ENCODE data around the gene SALL4.
"Not testable (repeated sequence)": the region's sequence is repeated elsewhere in the genome, so short reads cannot be mapped to it uniquely, and the experiment has no call there.

SALL4 gene

DNA sequence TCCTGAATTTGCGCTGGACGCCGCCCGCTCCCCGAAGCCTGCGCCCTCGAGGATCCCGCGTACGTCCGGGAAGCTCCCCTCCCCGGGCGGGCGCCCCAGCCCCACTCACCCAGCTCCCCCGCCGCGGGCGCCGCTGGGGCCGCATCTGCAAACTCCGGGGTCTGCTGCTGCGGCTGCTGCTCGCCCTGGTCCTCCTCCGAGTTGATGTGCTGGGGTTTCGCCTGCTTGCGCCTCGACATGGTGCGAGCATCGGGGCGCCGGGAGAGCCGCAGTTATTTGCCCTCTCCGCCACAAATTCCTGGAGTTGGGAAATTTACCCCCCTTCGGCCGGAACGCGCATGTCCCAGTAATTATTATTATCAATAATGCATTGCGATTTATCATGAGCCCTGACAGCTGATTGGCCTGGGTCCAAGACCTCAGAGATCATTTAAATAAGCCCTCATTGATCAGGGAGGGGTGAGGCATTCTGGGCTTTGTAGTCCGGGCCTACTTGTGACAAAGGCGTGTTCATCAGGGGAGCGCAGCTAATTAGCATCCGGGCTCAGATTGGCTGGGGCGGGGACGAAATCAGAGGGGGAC lies at the start of gene SALL4:
Gene SALL4 (minus strand): TSS at position 352 of the 582 bp plus-strand sequence. CDS start 113 bp downstream, at position 239.
- no peak for DNase-seq (ENCODE audit: low read depth in 2 of 2)

DNA sequence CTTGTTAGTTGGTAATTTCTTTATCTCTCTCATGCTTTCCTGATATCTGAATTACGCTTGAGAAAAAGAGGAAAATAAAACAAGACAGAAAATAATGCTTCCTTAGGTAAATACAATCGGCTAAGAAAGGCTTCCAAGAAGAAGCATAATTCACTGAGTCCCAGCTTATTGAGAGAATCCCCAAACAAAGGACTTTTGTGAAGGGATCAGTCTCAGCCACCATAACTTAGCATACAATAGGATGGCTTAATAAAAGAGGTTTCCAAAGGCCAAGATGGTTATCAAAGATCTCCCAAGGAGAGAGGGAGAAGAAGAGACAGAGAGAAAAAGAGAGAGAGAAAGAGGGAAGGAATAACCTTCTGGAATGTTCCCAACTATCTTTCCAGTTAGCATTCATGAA lies 46.0 kb upstream of the SALL4 start:
- no peak for DNase-seq (ENCODE audit: low read depth in 2 of 2)

DNA sequence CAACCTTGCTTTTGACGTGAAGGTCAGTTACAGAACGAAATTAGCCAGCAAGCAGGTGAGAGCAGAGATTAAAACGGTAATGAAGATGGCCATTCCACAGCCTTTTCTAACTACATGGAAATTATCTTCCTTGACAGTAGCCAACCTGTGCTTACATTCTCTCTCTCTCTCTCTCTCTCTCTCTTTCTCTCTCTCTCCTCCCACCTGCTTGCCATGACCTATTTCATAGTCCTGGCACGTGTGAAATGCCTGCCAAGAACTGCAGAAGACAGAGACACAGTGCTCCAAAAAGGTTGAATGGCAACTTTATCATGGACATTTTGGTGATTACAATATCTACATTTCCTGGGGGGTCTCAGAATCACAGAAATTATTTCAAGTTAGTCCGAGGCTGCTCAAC lies 38.5 kb upstream of the SALL4 start:
- no peak for DNase-seq (ENCODE audit: low read depth in 2 of 2)

DNA sequence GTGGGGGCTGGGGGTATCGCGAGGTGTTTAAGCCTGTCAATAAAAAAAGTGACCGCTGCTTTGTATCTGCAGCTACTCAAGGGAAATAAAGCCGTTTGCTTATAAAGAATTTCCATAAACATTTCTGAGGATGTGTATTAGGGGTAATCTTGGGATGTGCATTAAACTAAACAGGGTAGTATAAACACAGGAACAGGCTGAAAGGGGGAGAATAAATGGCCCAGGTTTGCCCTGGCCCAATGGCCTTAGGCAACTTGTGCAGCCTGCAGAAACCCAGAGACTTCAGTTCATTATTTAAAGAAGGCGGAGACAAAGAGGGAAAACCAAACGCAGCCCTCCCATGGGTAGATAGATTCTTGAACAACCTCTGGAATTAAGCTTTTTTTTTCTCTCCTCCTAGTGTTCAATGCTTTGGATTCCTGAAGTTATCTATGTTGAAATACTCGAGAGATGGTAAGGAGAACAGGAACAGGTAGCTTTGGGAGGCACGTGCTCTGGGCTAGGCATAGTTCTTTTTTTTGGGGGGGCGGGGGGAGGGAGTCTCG lies 35.6 kb upstream of the SALL4 start:
- DNase-seq (ENCODE audit: low read depth in 2 of 2) = no peak

DNA sequence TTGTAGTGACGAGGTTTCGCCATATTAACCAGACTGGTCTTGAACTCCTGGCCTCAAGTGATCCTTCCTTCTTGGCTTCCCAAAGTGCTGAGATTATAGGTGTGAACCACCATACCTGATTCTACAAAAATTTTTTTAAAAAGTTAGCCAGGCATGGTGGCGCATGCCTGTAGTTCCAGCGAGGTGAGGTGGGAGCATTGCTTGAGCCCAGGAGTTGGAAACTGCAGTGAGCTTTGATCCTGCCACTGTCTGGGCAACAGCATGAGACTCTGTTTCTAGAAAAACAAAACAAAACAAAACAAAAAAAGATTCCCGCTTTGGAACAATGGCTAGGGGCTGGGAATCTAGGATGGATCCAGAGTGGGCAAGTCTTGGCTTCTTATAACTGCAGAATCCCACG lies 35.1 kb upstream of the SALL4 start:
- DNase-seq (ENCODE audit: low read depth in 2 of 2) = no peak

DNA sequence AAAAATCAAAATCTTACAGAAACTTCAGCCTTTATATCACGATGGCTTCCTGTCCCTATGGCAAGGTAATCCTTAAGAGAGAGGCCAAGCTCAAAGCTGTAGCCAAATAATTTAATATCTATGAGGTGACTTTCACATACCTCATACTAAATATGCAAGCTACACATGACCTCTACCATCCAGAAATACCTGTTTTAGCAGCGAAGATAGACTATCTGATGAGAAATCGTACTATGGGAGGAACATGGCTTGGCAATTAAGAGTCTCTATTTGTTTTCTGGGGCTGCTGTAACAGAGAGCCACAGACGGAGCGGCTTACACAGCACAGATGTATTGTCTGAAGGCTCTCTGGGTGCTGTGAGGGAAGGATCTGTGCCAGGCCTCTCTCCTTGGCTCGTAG lies 31.0 kb upstream of the SALL4 start:
- DNase-seq (ENCODE audit: low read depth in 2 of 2) = no peak

DNA sequence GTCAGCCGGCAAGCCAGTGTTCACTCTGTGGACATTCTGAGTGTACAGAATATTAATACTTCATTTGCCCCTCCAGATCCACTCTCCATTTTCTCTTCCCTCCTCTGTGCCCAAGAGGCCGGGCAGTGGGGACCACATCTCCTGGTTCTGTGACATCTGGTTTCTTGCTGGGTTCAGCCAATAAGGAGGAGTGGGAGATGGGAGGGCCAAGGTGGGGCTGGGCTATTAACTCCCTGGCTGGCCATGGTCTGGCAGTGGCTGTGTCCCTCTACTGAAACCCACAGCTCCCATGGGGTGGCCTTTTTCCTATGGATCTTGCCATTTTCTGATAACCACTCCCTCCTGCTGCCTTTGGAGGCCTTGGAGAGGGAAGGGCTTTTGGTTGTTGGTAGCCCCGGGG lies 30.0 kb upstream of the SALL4 start:
- DNase-seq (ENCODE audit: low read depth in 2 of 2) = no peak

DNA sequence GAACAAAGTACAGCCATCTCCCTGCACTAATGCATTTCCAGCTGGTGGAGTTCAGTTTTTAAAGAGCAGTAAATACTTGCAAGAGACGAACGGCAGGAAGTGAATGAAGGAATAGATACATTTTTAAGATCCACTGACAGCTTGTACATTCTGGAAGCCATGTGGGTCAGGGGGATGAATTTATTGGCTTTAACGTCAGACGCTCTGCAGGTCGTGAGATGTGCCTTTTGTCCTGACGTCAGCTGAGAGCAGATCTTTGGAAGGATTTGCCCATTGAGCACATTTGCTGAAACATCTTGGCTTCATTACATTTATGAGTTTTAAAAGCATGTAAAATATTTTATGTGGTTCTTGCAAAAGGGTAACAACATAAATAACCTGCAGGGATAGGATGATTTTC lies 29.5 kb upstream of the SALL4 start:
- DNase-seq (ENCODE audit: low read depth in 2 of 2) = no peak

DNA sequence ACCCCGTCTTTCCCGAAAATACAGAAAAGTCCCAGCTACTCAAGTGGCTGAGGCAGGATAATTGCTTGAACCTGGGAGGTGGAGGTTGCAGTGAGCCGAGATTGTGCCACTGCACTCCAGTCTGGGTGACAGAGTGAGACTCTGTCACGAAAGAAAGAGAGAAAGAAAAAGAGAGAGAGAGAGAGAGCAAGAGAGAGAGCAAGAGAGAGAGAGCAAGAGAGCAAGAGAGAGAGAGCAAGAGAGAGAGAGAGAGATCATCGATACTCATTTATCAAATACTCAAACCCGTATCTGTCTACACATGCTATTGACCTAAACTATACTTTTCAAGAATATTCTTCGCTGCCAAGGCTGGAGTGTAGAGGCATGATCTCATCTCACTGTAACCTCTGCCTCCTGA lies 28.2 kb upstream of the SALL4 start:
- DNase-seq (ENCODE audit: low read depth in 2 of 2) = no peak

DNA sequence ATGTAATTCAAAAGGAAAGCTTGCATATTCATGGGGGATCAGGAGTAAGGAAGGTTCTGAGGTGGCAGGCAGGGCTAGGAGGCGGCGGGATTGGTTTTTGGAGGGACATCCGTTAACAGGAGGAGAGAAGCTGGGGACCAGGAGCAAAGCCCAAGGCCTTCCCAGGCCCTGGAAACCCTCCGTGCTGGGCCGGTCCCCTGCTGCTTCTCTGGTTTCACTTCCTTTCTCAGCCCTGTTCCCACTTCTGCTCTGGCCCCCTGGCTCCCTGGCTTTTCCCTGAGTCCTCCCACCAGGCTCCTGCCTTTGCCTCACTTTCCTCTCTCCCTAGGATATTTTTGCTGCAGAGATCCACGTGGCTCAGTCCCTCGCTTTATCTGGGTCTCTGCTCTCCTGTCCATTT lies 26.4 kb upstream of the SALL4 start:
- DNase-seq (ENCODE audit: low read depth in 2 of 2) = no peak

DNA sequence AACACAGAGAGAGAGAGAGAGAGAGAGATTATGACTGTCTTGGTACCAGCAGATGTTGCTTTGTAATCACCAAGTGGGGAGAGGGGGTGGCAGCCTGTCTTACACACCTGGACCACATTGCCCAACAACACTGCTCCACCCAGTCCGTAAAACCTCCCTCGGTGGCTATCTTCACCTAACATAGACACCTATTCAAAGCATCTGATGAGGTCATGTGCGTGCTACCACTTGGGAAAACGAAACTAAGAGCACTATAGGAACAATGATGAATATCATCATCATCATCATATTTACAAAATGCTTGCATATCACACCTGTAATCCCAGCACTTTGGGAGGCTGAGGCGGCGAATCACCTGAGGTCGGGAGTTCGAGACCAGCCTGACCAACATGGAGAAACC lies 24.1 kb upstream of the SALL4 start:
- DNase-seq (ENCODE audit: low read depth in 2 of 2) = no peak

DNA sequence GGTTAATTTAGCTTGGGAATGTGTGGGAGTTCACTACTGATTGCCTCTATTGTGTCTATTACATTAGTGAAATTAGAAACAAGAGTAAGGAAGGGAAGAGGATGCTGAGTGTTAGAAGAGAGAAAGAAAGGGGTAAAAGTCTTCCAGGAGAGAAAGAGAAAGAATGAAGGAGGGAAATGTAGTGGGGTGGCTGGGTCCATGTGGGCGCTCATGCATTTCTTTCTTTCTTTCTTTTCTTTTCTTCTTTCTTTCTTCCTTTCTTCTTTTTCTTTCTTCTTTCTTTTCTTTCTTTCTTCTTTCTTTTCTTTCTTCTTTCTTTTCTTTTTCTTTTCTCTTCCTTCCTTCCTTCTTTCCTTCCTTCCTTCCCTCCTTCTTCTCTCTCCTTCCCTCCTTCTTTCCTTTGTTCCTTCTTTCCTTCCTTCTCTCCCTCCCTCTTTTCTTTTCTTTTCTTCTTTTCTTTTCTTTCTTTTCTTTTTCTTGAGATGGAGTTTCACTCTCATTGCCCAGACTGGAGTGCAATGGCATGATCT lies 16.2 kb upstream of the SALL4 start:
- DNase-seq (ENCODE audit: low read depth in 2 of 2) = no peak

DNA sequence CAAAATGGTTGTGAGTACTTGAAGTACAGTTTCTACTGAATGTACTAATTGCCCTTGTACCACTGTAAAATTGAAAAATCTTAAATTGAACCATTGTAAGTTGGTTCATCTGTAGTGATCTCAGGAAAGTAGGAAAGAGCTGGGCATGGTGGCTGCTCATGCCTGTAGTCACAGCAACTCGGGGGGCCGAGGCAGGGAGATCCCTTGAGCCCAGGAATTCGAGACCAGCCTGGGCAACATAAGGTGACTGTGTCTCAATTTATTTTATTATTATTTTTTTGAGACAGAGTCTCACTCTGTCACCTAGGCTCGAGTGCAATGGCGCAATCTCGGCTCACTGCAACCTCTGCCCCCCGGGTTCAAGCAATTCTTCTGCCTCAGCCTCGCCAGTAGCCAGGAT lies 14.5 kb upstream of the SALL4 start:
- DNase-seq (ENCODE audit: low read depth in 2 of 2) = not testable (repeated sequence)

DNA sequence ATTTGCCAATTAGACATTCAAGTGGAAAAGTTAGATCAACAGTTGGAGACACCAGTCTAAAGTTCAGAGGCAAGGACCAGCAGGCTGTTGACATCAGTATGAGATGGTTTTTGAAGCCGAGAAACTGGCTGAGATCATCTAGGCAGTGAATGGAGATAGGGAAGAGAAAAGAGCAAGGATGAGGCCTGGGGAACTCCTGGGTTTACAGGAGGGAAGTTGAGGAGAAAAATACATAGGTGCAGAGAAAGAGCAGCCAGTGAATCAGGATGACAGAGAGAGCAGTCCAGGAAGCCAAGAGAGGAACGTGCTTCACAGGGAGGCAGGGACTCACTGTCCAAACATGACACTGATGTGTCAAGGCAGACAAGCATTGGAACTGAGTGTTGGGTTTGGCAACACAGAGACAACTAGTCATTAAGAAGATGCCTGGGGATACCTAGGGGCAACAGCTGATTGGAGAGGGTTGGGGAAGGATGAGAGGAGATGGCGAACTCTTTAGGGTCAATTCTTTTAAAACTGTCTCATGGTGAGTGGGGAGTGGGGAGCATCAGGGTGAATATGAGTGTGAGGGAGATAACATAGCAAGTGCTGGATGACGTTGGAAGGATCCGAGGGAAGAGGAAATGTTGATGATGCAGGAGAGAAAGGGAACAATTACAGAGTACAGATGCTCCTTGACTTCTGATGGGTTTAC lies 13.2 kb upstream of the SALL4 start:
- no peak for DNase-seq (ENCODE audit: low read depth in 2 of 2)

DNA sequence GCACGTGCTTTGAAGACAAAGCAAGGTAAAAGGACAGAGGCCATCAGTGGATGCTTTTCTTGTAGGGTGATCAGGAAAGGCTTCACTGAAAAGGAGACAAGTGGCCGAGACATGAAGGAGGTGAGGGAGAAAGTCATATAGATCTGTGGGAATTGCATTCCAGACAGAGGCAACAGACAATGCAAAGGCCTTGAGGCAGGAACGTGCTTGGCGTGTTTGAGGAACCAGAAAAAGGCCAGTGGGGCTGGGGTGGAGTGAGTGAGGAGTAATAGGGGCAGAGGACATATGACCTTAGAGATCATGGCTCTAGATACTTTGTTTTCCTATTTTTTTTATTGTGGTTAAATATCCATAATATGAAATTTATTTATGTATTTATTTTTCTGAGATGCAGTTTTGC lies 10.5 kb upstream of the SALL4 start:
- DNase-seq (ENCODE audit: low read depth in 2 of 2) = no peak

DNA sequence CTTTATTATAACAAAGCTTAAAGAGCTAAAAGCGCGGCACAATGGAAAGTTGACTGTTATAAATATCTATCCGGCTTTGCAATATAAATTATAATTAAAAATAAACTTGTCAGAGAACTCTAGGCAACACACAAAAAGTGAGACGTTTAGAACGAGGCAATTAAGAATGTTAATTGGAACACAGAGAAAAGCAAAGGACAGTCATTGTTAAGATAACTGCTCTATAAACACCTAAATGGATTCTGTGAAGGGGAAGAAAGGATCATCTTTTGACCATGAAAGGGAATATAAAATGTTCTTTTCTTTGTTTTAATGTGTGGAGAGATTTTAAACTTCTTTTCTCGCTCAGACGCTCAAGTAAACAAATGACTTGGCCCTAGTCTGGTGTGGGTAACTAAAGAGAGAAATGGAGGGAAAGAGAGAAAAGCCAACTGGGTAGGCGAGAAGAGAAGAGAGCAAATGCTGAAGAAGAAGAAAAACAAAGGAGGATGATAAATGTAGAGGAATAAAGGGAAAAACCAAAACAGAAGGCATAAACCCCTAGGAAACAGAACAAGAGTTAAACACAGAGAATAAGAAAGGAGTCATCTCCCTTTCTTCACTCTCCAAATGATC lies 9.3 kb upstream of the SALL4 start:
- DNase-seq (ENCODE audit: low read depth in 2 of 2) = no peak

DNA sequence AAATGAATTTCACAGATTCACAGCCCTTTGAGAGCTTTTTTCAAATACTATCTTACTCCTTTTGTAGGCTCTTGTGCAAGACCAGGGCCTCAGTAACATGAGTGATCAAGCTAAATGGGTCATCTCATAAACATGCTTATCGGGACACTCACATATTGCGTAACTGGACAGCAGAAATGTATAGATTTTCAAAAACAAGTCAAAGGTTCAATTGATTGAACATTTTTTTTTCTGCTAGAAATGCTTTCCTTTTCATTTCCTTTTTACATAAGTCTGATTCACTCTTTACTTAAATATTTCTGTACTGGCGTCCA lies 8.7 kb upstream of the SALL4 start:
- DNase-seq (ENCODE audit: low read depth in 2 of 2) = no peak

DNA sequence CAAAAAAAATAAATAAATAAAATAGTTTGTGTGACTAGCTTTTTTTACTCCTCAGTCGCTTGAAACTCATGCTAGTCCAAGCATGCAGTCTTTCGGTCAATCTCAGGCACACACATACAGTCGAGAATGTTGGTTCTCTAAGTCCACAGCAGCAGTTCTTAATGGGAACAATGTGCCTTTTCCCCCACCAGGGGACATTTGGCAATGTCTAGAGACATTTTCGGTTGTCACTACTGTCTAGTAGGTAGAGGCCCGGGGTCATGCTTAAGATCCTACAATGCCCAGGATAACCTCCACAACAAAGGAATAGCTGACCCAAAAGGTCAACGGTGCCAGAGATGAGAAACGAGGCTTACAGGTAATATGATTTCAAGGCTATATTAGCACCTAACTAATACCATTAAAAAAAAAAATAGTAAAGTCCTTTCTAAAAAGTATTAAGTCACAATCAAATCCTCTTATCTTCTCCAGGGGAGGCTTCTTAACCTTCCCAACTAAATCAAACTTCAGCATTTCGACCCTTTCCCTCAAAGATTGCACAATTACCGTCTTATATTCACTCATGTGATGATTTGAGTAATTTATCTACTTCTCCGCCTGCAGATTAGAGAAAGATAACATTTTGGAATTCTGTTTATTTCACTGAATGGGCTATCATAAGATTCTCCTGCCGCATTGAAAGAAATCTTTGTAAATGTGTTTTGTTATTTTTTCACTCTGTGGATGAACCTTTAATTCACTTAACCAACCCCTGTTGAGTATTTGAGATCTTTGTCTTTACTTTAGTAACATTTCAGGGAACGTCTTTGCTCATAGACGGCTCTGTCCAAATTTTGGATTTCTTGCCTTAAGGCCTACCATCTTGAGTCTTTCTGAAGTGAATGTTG lies 8.1 kb upstream of the SALL4 start:
- no peak for DNase-seq (ENCODE audit: low read depth in 2 of 2)

DNA sequence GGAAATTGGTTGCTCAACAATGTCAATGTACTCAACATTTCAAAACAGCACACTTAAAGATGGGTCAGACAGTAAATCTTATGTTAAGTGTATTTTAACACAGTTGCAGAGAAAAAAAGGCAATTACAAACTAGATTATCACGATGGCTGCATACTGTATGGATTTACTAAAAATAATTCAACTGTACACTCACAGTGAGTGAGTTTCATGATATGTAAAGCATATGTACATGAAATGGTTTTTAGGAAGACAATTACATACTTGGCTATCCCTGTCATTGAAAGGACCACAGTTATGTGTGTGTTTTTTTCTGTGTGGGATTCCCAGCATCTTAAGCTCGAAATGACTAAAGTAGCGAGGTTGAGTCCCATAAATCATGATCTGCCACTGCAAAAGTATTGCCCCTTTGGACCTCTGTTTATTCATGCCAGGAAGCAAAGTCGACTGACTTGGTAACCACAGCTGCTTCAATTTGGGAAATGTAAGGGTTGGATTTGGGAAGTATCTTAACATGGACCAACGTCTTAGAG lies 5.5 kb upstream of the SALL4 start:
- no peak for DNase-seq (ENCODE audit: low read depth in 2 of 2)

DNA sequence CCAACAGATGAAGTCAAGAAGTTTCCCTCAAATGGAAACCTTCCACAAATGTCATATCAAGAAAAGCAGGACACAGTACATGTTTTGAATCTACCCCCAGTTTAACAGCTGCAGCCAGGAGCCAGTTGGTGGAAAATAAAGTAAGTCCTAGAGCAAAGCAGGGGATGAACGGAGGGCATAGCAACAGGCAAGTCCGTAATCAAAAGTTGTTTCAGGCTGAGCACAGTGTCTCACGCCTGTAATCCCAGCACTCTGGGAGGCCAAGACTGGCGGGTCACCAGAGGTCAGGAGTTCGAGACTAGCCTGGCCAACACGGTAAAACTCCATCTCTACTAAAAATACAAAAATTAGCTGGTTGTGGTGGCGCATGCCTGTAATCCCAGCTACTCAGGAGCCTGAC lies 2.4 kb upstream of the SALL4 start:
- no peak for DNase-seq (ENCODE audit: low read depth in 2 of 2)

DNA sequence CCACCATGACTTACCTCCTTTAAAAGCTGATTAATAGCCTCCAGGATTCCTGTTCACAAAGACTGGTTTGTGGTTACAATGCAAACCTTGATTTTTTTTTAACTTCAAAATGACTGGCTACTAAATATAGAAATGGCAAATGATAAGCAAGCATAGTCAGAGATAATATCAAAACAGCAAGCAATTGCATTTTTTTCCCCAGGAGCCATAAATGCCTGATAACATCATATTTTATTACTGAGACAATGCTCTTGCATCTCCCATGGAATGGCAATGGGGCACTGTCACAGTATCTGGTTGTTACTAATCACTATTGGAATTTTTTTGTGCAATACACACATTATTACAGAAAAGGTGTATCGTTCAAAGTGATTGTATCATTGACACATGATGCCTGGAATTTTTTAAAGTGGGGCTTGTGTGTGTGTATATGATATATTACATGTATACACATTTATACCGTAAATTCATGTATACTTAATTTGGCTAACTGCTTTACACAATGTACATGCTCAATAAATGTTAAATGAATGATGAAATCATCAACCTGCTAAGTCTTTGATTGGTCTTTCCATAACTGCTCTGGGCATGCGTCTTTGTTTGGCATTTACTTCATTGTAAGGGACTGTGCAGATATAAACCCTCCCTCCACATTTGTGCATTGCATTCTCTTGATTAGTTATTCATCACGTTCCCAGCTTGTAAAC lies 980 bp upstream of the SALL4 start:
- DNase-seq (ENCODE audit: low read depth in 2 of 2) = no peak
